Ovary (tissue), 3 donors: ENCODE measurements around the gene ST8SIA6.

ENCODE experiments used
- EP300 ChIP-seq: sonication (generic); formaldehyde crosslinking; IDR thresholded peaks from one replicate; pipeline ENCODE4 v1.6.1; 2017; ENCODE audit warnings: antibody characterized with exemption
- POLR2A ChIP-seq: fragments of 450-650 bp; IDR thresholded peaks from one replicate; pipeline ENCODE4 v1.6.1; 2017; ENCODE audit warnings: antibody characterized with exemption, mild to moderate bottlenecking, moderate library complexity
- TF ChIP-seq, protein P1 (sequence below), 3 donors: fragments of 450-650 bp in 2 of 3; fragments of 200-600 bp in 1 of 3; IDR thresholded peaks; one replicate each; pipeline versions ENCODE4 v1.5.1 to v1.8.0; 2016 to 2022; ENCODE audit warnings: antibody characterized with exemption in 3 of 3, mild to moderate bottlenecking in 1 of 3
- donor health status: DM: no; HTN: no; CAD: no.

DNA sequence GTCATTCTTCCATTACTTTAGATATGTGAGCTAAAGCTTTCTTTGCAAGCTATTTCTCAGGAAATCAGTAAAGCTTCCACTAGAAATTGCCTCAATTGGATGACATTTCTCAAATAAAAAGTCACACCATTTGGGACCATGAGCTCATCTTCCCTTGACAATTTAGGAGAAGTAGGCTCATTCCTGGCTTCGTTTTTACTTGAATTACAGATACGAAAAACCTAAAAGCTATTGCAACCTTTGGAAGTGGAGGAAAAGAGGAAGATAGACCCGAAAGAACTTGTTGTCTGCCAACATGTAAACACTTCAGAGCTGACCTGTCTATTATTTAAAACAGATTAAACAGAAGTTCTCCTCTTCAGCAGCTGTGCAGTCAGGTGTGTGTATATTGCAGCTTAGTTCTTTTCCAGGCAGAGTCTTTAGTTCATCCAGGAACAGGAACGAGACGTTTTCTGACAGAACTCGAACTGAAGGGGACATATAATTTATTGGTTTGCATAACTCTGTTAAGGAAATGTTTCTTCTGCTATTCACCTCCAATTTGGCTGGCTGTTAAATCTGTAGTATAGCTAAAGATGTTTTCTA, 43.1 kb upstream of the ST8SIA6 start:
- TF ChIP-seq, protein P1, sequence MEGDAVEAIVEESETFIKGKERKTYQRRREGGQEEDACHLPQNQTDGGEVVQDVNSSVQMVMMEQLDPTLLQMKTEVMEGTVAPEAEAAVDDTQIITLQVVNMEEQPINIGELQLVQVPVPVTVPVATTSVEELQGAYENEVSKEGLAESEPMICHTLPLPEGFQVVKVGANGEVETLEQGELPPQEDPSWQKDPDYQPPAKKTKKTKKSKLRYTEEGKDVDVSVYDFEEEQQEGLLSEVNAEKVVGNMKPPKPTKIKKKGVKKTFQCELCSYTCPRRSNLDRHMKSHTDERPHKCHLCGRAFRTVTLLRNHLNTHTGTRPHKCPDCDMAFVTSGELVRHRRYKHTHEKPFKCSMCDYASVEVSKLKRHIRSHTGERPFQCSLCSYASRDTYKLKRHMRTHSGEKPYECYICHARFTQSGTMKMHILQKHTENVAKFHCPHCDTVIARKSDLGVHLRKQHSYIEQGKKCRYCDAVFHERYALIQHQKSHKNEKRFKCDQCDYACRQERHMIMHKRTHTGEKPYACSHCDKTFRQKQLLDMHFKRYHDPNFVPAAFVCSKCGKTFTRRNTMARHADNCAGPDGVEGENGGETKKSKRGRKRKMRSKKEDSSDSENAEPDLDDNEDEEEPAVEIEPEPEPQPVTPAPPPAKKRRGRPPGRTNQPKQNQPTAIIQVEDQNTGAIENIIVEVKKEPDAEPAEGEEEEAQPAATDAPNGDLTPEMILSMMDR (IDR thresholded peaks at IDR 0.05), result no peak
- no peak for TF ChIP-seq EP300
- TF ChIP-seq POLR2A, result no peak
